ENCODE data around the gene KLF15. TPM values are rescaled to one million over a fixed set of nuclear protein-coding genes. Genes with fewer than 3 reads are reported as not detected.

KLF15 gene
- total RNA-seq, 1 donor from 2014 or later: 1.7 TPM

DNA sequence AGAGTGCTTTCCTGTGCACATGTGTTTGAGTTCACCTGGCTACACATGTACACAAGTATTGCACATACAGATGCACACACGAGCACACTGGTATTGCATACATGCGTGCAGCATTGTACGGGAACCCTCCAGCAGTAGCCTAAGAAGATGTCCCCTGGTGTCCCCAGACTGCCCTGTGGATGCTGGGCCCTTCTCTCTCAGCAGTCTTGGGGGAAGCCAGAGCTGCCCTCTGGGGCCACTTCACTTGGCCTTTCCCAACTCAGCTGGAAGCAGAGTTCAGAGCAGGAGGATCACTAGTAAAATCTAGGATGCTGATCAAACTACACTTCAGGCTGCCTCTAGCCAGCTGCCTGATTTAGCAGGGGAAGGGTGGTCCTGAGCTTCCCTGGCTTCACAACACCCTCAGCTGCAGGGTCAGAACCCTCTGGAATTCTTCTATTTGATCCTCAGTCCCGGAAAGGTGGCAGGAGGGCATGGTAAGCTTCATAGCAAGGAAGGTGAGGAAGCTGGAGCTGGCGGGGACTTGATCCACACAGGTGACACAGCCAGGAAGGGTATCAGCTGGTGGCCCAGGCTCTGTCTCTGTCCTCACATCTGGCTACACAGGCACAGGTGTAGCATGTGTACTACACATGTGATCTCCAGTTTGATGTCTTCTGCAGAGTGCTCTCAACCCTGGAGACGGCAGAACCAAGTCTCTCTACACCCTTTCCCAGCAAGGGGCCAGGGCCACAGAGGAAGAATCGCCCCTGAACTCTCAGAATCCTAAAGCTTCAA, 36.5 kb downstream of the KLF15 start:
- no peak for DNase-seq (ENCODE audit: low spot score)

DNA sequence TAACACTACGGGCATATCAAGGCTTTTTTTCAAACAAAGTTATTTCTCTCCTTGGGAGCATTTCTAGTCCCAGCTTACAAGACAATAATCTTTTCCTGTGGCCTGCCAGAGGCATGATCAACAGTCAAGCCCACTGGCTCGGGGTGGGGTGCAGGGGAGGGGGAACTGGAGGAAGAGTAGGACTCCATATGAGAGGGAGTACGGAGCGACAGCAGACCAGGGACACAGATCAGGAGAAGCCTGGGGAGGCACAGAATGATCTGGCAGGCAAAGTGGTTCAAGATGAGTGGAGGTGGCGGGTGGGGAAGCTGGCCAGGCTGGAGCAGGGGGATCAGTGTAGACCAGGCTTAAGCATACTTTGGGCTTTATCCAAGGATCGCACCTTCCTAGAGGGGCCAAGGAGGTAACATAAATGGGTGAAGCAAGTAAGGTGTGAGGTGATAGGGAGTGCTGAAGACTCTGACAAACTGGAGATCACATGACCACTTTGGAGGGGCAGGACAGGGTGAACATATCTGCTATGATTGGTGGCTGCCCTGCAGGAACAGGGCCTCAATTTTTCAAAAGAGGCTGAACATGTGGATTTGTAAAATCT, 37.4 kb downstream of the KLF15 start:
- no peak for DNase-seq (ENCODE audit: low spot score)

DNA sequence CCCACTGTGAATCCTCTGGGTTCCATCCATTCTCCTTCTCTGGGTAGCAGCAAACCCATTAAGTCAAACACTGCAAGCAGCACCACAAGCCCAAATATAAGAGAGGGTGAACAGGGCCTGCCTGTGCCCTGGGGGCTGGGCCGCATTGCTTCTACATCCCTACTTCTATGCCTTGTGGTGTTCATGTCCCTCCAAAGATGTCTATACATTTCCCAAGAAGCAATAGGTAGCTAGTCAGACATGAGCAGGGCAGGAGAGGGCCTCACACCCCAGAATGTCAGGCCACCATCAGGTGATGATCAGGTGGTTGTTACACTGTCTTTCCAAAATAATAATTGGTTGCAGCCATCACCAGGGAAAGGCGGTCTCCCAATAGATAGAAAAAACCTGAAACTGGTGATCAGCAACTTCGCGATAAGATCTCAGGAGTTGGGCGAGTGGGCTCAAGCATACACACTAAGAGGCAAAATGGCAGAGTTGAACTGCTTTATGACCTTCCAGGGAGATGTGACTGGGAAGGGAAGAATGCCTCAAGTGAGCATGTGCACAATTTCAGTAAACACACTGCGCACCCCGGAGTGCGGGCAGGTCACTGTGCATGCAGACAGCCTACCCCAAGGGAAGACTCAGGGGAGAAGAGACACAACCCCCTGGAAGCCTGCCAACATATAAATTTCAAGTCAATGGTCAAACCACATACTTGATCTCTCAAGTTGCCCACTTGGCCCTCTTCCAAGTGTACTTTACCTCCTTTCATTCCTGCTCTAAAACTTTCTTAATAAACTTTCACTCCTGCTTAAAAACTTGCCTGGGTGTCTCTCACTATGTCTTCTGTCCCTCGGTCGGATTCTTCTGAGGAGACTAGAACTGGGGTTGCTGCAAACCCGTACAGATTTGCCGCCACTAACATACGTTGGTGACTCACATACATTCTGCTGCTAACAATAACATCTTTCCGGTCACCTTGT, 39.9 kb downstream of the KLF15 start:
- DNase-seq (ENCODE audit: low spot score): no peak

DNA sequence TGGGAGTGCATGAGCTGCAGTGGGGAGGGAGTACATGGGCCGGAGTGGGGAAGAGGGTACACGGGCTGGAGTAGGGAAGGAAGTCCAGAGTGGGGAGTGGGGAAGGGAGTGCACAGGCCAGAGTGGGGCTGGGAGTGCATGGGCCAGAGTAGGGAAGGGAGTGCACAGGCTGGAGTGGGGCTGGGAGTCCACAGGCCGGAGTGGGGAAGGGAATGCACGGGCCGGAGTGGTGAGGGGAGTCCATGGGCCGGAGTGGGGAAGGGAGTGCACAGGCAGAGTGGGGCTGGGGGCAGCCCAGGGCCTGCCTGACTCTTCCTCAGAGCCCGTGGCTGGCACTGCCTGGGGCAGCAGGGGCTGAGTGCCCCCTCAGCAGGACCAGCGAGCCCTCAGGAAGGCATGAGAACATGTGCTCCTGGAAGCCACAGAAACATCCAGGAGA, 40.7 kb downstream of the KLF15 start:
- no peak for DNase-seq (ENCODE audit: low spot score)

DNA sequence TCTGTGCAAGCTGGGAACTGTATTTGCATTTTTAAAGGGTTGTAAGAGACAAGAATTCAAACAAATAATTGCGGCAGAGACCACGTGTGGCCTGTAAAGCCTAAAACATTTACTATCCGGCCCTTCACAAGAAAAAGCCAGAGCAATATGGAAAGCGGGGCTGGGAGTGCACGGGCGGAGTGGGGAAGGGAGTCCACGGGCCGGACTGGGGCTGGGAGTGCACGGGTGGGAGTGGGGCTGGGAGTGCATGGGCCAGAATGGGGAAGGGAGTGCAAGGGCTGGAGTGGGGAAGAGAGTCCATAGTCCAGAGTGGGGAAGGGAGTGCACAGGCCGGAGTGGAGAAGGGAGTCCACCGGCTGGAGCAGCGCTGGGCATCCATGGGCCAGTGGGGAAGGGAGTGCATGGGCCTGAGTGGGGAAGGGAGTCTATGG, 41.2 kb downstream of the KLF15 start:
- DNase-seq (ENCODE audit: low spot score): no peak

DNA sequence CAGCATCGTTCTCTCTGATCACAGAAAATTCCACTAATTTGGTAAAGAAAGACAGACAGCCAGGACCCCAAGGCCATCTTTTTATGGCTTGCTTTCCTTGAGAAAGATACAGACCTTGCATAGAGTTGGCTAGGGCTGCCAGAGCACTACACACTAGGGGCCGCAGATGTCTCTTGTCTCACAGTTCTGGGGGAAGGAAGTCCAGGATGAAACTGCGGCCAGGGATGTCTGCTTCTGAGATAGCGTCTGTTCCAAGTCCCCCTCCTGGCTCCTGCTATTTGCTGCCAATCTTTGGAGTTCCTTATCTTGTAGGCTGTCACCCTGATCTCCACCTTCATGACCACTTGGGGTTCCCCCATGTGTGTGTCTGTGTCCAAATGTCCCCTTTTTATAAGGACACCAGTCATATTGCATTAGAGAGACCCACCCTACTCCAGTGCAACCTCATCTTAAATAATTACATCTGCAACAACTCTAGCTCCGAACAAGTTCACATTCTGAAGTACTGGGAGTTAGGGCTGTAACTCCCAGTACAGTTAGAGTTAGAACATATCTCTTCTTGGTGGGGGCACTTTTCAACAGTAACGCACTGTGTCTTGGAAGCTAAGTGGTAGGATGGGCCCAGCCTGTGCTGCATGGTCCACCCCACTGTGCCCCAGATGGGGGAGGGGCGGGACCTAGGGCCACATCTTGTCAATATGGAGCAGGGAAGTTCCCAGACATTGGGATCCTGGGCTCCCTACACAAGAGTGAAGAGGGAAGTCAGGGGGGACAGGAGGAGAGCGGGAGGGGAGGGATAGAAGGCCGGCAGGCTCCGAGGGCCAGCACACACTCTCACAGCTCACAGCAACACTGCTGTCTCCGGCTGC, 42.2 kb downstream of the KLF15 start:
- DNase-seq (ENCODE audit: low spot score): no peak

DNA sequence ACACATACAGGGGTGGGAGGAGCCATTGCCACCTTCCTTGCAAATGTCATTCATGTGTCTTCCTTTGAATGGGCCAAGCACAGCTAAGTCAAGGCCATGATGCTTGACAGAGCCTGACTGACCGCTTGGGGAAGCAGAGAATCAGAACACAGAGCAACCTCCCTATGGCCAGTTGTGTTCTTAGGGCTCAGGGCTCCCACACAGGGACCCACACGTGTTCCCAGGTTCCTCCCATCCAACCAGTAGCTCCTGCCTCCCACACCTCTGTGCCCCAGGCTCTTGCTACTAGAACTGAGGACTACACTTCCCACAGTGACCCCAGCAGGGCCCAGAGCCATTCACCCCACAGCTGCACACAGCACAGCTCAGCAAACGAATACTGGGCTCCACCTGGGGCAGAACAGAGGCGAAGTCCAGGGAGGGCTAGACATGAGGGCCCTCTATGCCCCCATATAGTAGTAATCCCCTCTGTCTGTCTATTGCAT, 42.9 kb downstream of the KLF15 start:
- DNase-seq (ENCODE audit: low spot score): no peak

DNA sequence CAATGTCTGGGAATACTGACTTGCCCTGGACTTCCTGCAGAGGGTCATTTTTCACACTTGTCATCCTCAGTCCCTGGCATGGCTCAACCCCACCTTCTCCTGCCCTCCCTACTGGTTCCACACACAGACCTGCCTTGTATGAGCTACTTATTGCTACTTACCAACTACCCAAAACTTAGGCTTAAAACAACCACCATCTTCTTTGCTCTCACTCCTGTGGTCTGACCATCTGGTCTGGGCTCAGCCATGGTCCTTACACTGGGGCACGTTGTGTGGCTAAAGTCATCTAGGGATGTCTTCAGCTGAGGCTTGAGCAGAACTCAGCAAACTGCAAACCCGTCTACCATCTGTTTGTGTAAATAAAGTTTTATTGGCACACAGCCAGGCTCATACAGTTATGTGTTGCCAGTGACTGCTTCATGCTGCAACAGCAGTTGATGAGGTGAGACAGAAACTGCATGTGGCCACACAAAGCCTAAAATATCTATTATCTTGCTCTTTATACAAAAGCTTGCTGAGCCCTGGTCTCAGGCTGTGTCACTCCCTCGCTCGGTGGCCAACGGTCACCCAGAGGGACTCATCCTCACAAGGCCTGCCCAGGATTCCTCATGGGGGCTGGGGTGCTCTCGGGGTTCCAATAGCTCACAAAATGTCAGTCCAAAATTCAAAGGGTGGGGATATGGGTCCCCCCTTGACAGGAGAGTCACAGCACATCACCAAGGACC, 43.5 kb downstream of the KLF15 start:
- DNase-seq (ENCODE audit: low spot score): no peak

DNA sequence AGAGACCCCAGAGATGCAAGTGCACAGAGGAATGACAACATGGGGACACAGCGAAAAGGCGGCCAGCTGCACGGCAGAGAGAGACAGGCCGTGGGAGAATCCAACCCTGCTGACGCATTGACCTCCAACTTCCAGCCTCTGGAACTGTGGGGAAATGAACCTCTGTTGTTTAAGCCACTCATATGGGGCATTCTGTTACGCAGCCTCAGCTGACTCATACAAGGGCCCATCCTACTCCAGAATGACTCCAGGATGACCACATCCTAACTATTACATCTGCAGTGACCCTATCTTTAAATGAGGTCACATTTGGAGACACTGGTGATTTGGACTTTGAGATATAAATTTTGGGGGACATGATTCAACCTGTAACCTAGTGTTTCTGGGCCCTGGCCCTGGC, 44.0 kb downstream of the KLF15 start:
- no peak for DNase-seq (ENCODE audit: low spot score)

DNA sequence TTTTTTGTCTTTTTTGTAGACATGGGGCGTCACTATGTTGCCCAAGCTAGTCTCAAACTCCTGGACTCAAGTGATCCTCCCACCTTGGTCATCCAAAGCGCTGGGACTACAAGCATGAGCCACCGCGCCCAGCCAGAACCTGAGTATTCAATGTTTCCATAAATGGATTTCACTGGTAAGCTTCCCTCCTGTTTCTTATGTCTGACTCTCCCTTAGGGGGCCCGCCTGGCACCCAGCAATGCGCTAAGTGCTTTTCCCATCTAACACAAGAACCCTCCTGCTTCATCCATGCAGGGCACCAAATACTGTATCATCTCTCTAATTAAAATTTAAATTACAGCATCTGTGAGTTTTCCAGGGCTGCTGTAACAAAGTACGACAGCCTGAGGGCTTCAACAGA, 44.9 kb downstream of the KLF15 start:
- no peak for DNase-seq (ENCODE audit: low spot score)

DNA sequence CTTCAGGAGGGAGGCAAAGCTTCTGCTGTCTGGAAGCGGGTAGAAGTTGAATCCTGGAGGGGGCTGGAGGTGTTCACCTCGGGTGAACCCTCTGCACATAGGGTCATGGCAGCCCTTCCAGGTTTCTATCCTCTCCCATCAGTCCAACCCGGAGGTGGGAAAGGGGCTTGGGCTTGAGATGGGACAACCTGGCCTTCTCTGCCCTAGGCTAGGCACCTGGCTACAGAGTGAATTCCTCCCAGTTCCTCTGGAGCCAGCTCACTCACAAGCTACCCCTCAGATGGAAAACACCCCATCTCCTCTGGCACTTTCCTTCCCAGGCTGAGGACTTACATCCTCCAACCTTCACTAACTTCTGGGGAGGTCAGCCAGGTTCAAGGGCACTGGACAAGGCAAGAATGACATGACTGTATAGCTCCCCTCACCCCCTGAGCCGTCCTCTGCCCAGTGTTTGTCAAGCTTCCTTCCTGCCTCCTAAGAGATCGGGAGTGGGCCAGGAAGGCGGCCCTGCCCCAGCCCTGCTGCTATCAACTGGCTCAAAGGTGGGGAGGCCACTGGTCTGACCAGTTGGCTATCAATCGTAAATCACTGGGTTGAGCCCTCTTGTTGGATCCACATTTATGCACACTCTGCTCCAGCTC, 45.8 kb downstream of the KLF15 start:
- no peak for DNase-seq (ENCODE audit: low spot score)

DNA sequence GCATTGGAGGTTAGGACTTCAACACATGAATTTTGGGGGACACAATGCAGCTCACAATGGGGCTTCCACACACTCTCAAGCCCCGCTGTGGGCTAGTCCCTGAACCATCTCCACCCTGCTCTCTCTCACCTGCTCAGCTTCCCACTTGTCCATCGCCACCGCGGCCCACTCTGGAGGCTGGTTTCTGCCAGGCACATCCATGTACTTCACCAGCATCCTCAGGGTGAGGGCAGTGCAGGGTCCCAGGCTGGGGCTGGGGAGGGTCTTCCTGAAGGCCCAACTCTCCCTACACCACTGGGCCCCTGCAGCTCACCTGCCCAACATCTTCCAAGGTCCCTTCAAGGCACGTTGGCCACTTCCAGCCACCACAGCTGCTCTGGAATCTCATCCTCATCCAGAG, 46.4 kb downstream of the KLF15 start:
- DNase-seq (ENCODE audit: low spot score): no peak

DNA sequence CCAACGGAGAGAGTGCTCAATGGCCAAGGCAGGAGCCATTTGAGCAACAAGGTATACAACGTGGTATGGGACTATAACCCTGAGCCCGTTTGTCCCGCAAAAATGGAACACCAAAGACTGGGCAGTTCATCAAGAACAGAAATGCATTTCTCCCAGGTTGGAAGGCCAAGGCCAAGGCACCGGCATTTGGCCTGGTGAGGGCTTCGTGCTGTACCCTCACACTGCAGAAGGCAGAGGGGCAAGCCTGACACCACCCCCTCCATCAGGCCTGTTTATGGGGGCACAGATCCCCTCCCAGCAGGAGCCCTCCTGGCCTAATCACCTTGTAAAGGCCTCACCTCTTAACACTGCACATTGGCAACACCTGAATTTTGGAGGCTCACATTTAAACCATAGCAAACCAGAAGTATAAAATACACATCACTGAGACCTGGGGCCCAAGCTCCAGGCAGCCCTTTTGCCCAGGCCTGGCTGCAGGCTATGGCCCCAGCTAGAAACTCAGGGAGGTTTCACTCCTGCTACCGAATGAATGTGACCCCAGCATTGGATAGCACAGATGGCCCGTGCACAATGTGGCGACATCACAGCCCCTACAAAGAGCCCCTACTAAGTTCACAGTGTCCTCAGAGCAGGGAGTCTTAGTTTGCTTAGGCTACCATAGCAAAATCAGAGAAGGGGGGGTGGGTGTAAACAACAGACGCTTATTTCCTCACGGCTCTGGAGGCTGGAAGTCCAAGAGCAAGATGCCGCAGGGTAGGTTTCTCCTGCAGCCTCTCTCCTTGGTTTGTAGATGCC, 47.1 kb downstream of the KLF15 start:
- DNase-seq (ENCODE audit: low spot score): no peak

DNA sequence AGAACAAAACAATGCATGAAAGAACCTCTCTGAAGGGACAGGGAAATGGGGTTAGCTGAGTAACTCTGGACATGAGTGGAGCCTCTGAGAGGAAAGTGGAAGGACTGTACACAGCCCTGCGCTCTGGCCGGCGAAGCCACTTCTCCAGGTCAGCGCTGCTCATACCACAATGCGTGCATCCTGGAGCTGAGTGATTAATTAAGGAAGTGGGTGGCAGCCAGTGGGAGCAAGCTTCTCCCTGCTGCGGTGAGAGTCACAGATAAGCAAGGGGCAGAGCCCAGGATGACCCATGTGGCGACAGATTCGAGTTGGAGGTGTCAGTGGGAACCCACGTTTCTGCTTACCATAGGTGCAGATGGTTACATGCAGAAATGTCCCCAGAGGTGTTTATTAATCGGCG, 48.0 kb downstream of the KLF15 start:
- no peak for DNase-seq (ENCODE audit: low spot score)

DNA sequence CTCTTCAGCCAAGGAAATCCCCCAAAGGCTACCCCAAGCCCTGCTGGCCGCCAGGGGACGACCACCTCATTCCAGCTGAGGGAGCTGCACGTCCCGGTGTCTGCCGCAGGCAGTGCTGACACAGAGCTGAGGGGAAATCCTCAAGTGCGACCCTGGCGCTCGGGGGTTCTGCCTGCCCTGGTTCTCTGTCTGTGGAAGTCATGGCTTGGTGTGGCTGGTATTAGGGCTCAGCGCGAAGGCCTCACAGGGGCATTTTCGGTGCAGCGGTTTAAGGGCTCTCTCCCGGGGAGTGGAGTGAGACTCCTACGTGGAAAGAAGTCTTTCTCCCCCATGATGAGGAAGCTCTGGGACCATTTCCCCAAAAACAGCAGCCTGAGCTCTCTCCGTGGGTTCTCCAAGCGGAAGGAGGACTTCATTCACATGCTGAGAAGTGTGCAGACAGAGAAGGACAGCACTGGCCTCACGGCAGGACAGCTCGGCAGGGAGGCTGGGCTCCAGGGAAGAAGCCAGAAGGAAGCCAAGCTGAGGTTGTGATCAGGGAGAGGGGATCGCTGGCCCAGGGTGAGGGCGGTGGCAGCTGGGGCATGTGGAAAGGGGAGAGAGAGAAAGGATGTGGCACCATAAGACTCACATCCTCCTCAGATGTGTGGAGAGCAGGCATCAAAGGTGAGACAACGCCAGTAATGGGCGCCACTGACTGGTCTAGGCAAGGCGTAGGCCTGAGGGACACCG, 48.6 kb downstream of the KLF15 start:
- no peak for DNase-seq (ENCODE audit: low spot score)

DNA sequence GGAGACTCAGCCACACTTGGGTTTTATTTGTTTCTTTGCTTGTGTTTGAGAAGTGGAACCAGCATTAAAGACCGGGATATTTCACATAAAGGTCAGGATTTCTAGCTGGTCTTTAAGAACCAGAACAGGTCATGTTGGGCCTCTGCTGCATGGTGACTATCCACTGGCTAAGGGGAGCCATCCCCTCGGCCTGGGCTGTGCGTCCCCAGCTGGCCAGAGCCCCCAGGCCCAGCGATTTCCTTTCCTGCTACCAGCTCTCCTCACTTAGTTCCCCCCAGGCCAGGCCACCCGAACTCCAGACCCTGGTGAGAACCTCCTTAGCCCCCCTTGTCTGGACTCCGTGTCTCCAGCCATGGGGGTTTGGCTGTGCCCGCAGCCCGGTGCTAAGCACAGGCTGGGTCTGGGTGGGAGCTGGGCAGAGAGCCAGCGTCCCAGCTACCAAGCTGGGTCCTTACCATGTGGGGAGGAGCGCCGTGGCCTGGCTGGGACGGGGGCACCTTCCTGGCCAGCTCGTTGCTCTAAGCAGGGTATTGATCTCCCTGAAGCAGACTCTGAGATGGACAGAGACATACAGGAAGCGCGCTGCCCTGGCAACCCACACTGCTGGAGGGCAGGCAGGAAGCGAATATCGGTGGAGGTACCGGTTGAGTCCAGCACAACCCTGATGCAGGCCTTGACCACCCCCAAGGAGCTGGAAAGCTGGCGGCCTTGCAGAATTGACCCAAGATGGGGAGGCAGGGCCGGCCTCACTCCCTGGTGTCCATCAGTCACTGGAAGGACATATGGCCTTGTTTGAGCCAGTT, 49.4 kb downstream of the KLF15 start:
- no peak for DNase-seq (ENCODE audit: low spot score)

DNA sequence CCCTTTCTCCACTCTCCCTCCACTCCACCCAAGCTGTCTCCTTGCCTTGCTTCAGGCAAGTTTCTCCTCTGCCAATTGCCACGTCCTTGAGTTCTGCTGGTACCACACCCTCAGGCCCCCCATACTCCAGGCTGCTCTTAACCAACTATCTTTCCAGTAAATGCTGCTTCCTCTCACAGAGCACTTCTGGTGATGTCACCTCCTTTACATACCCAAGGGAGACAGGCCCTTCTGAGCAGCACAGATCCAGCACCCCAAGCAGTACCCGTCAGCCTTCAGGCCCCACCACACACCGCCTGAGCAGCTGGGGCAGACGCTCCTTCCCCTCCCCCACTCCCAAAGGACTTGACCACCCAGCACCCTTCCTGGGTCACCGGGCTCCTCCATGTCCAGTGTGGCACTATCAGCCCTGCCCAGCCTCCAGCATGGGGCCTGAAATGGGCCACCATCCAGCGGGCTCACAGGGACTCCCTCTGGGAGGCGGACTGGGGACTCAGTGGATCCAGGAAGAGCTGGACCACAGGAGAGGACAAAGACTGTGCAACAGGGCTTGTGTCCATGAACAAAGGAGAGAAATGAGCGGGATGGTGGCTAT, 50.2 kb downstream of the KLF15 start:
- DNase-seq (ENCODE audit: low spot score): no peak
